Stimulated activated CD4-positive, alpha-beta T cell treated with anti-CD3 and anti-CD28 coated beads, Interleukin-1b, Interleukin-23, amount 100 ng/mL, for 1 hour (primary cell): ENCODE results near the gene ANGPTL2.

Experiments
- DNase-seq, 2 donors: peaks; one replicate each; pipeline ENCODE4 v3.0.0-alpha.2; 2020; ENCODE audit warnings: low read depth in 2 of 2

Gene ANGPTL2

GRCh38 chr9:127049581-127049980 lies 72.9 kb downstream of the ANGPTL2 start:
- no peak for DNase-seq

DNA sequence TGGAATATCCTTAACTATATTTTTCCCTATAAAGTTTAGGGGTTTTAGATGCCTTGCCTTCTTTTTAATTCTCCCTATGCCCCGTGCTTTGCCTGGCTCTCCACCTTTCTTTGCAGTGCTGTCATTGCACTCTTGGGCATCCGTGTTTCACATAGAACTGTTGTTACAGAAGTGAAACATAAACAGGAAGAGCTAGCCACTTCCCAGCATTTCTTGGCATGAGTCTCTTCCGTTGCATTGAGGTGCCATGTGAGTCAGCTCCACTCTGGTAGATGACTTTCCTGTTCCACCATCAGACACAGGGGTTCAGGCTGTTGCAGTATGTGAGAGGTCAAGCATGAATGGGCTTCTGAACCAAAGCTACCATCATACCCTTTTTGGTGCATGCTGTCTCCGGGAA lies 73.4 kb downstream of the ANGPTL2 start:
- no peak for DNase-seq

GRCh38 chr9:127047971-127048370 lies 74.5 kb downstream of the ANGPTL2 start:
- DNase-seq: no peak

DNA sequence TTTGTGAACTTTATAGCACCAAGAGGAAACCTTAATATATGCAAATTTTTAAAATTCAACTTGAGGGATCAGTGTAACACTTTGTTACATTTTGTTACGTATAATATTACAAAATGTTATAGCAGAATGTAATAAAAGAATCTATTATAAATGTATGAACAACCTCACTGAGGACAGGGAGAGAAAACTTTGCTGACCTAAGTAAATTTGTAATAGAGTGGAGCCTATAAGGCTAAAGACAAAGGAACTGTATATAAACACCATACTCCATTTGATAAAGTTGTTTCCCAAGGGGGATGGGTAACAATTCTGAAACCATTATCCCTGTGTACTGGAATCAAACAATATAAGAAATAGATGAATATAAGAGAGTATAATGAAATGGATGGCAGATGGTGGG lies 77.3 kb downstream of the ANGPTL2 start:
- DNase-seq: no peak

- DNase-seq: no peak
Observed at GRCh38 chr9:127039492-127039891, 82.9 kb downstream of the ANGPTL2 start.

- DNase-seq: no peak
Observed at GRCh38 chr9:127038531-127038930, 83.9 kb downstream of the ANGPTL2 start.
